Mesothelial cell of epicardium (in vitro differentiated cells): ENCODE measurements around the gene SYNE1. TPM values are rescaled to one million over a fixed set of nuclear protein-coding genes. Genes with fewer than 3 reads are reported as not detected.

Source experiments
- DNase-seq, 2 experiments: peaks; one replicate each; pipeline ENCODE4 v3.0.0; 2021; ENCODE audit warnings: low spot score in 2 of 2; ENCODE audit not compliant: unreplicated experiment in 2 of 2
- H3K27ac Mint-ChIP-seq: 2 replicates; pipeline ENCODE4 v1.8.0; 2021; ENCODE audit warnings: mixed read lengths
- H3K27me3 Mint-ChIP-seq: 2 replicates; pipeline ENCODE4 v1.8.0; 2021; ENCODE audit warnings: low read depth, mixed read lengths
- H3K36me3 Mint-ChIP-seq: 2 replicates; pipeline ENCODE4 v1.8.0; 2021; ENCODE audit warnings: mixed read lengths
- H3K4me1 Mint-ChIP-seq: 2 replicates; pipeline ENCODE4 v1.8.0; 2021; ENCODE audit warnings: mixed read lengths
- H3K4me3 Mint-ChIP-seq: 2 replicates; pipeline ENCODE4 v1.8.0; 2021; ENCODE audit warnings: mild to moderate bottlenecking, moderate library complexity, mixed read lengths
- H3K9me3 Mint-ChIP-seq: 2 replicates; pipeline ENCODE4 v1.8.0; 2021; ENCODE audit warnings: mixed read lengths
- CTCF ChIP-seq: fragments of 200-600 bp; sonication (generic); IDR thresholded peaks from one replicate; pipeline ENCODE4 v1.5.0; 2021; ENCODE audit warnings: antibody characterized with exemption; ENCODE audit not compliant: unreplicated experiment
- total RNA-seq: library from RNA; stranded (reverse); gene quantifications from 3 replicates; pipeline ENCODE4 v1.2.1, GENCODE V29; 2021

Gene SYNE1
- total RNA-seq, 1 donor from 2014 or later: 60.5 TPM

GRCh38 chr6:152351110-152351509 is 286.1 kb downstream of the SYNE1 start:
- DNase-seq: no peak
- Mint-ChIP-seq H3K27ac (no peak overlapping the region), H3K36me3 (peaks cover 41% of the 10 kb centered on the region), H3K4me3 (no peak overlapping the region), H3K9me3 (no peaks in the 10 kb centered on the region), H3K27me3 (no peaks in the 10 kb centered on the region), H3K4me1 (no peaks in the 10 kb centered on the region)
- TF ChIP-seq CTCF: no peak

GRCh38 chr6:152348116-152348515 is 289.0 kb downstream of the SYNE1 start:
- Mint-ChIP-seq H3K27me3 (no peaks in the 10 kb centered on the region), H3K4me3 (no peak overlapping the region), H3K9me3 (no peaks in the 10 kb centered on the region), H3K4me1 (no peaks in the 10 kb centered on the region), H3K36me3 (peaks cover 39% of the 10 kb centered on the region), H3K27ac (no peak overlapping the region)
- DNase-seq: no peak
- TF ChIP-seq CTCF: no peak

GRCh38 chr6:152343735-152344360 is 293.3 kb downstream of the SYNE1 start:
- no peak for TF ChIP-seq CTCF
- H3K9me3 Mint-ChIP-seq: no peaks in the 10 kb centered on the region
- H3K4me1 Mint-ChIP-seq: no peaks in the 10 kb centered on the region
- H3K27me3 Mint-ChIP-seq: no peaks in the 10 kb centered on the region
- no peak for DNase-seq
- H3K4me3 Mint-ChIP-seq: no peak overlapping the region
- H3K27ac Mint-ChIP-seq: no peak overlapping the region
- H3K36me3 Mint-ChIP-seq: peaks cover 33% of the 10 kb centered on the region

- H3K4me1 Mint-ChIP-seq: no peaks in the 10 kb centered on the region
- no peak for DNase-seq
- H3K36me3 Mint-ChIP-seq: peaks cover 33% of the 10 kb centered on the region
- H3K27me3 Mint-ChIP-seq: no peaks in the 10 kb centered on the region
- no peak overlapping the region for H3K4me3 Mint-ChIP-seq
- TF ChIP-seq CTCF: no peak
- H3K27ac Mint-ChIP-seq: no peak overlapping the region
- no peaks in the 10 kb centered on the region for H3K9me3 Mint-ChIP-seq
These were observed 295.6 kb downstream of the SYNE1 start for GRCh38 chr6:152341596-152341995.

- peaks cover 42% of the 10 kb centered on the region for H3K36me3 Mint-ChIP-seq
- TF ChIP-seq CTCF: peak; percentile 68
- peak in 1 of 2 experiments; percentile 64 for DNase-seq
- H3K9me3 Mint-ChIP-seq: no peaks in the 10 kb centered on the region
- H3K27ac Mint-ChIP-seq: no peak overlapping the region
- H3K27me3 Mint-ChIP-seq: no peaks in the 10 kb centered on the region
- H3K4me3 Mint-ChIP-seq: no peak overlapping the region
- H3K4me1 Mint-ChIP-seq: no peaks in the 10 kb centered on the region
These were observed 298.6 kb downstream of the SYNE1 start for GRCh38 chr6:152338335-152339125.
